Right cardiac atrium (tissue), 5 donors: ENCODE measurements around the gene LEMD3. TPM values are rescaled to one million over a fixed set of nuclear protein-coding genes. Genes with fewer than 3 reads are reported as not detected.
A peak's percentile ranks its signal among the peaks of the same experiment; 100 is the strongest.

Experiments
- ATAC-seq, 2 donors: fragments of 200-7000 bp; cut with Tn5 transposase; one replicate each; pipeline versions ENCODE4 v1.8.0 to v1.9.1; 2020; ENCODE audit warnings: moderate library complexity in 2 of 2, mild to moderate bottlenecking in 1 of 2
- DNase-seq, 3 donors: peaks; one replicate each; pipeline ENCODE4 v3.0.0-alpha.2; 2020
- H3K27ac ChIP-seq: one replicate; pipeline ENCODE4 v1.5.1; 2013; ENCODE audit warnings: mild to moderate bottlenecking, low read length, control low read depth, moderate library complexity
- H3K27me3 ChIP-seq: one replicate; pipeline ENCODE4 v1.6.1; 2013; ENCODE audit not compliant: control insufficient read depth, insufficient read depth
- H3K4me1 ChIP-seq: one replicate; pipeline ENCODE4 v1.6.1; 2013; ENCODE audit warnings: low read length; ENCODE audit not compliant: control insufficient read depth, insufficient read depth
- H3K4me3 ChIP-seq: one replicate; pipeline ENCODE4 v1.5.1; 2013; ENCODE audit warnings: low read length, control low read depth
- H3K9me3 ChIP-seq: one replicate; pipeline ENCODE4 v1.6.1; 2013; ENCODE audit warnings: low read length; ENCODE audit not compliant: control insufficient read depth
- WGBS: extraction: QIAGEN DNeasy Blood & Tissue Kit; methylation state at CpG from one replicate; pipeline ENCODE4 v1.1.7; 2013; 5-methylcytosine and 5-hydroxymethylcytosine counted together
- intact Hi-C, 4 donors: fragments of 100-400 bp; cut with DNase I; formaldehyde crosslinking; loops; one replicate each; pipeline versions ENCODE4 v1.11.0 to v1.14.0; 2022 to 2023
- polyA plus RNA-seq: library from polyadenylated mRNA; stranded (reverse); fragments of 200-250 nt; gene quantifications from one replicate; pipeline ENCODE4 v1.2.3, GENCODE V29; 2013
- total RNA-seq, 4 donors: library from RNA; stranded (reverse); fragmentation: NEBNext Ultra II Directional; extraction: Animal tissue kit (Norgen Biotek cat#: 25700); gene quantifications; one replicate each; pipeline ENCODE4 v1.2.1, GENCODE V29; 2021
- donor health status: healthy with polysubstance abuse.
- donor health status: DM: no; HTN: yes; CAD: no.
- donor health status: DM: no; HTN: no; CAD: no.
- donor health status: DM: no; HTN: yes; CAD: no; lungs with severe emphysema.
- donor health status: DM: yes; HTN: yes; CAD: no.

Gene LEMD3
- total and polyA plus RNA-seq, 5 donors = 6.0 to 18.4 (median 15.7) TPM

- ATAC-seq (no peak), DNase-seq (no peak)
- intact Hi-C loops = no loop called here
- Histone ChIP-seq H3K4me1 (no peaks in the 10 kb centered on the region), H3K4me3 (no peak overlapping the region), H3K27ac (no peak overlapping the region), H3K27me3 (no peaks in the 10 kb centered on the region), H3K9me3 (no peaks in the 10 kb centered on the region)
These were observed 90.1 kb downstream of the LEMD3 start for GRCh38 chr12:65259501-65259900.

- Histone ChIP-seq H3K27ac (no peak overlapping the region), H3K4me1 (no peaks in the 10 kb centered on the region), H3K4me3 (no peak overlapping the region), H3K27me3 (no peaks in the 10 kb centered on the region), H3K9me3 (no peaks in the 10 kb centered on the region)
- WGBS = 81% methylated on average over 4 of the region's 4 CpGs
- intact Hi-C loops = no loop called here
- no peak for DNase-seq
- no peak for ATAC-seq
These were observed 94.4 kb downstream of the LEMD3 start for GRCh38 chr12:65263777-65264176.

GRCh38 chr12:65266408-65266807 is 97.0 kb downstream of the LEMD3 start:
- Histone ChIP-seq H3K27me3 (no peaks in the 10 kb centered on the region), H3K9me3 (no peaks in the 10 kb centered on the region), H3K27ac (no peak overlapping the region), H3K4me1 (no peaks in the 10 kb centered on the region), H3K4me3 (no peak overlapping the region)
- DNase-seq (no peak), ATAC-seq (no peak)
- 75% methylated on average over 3 of the region's 3 CpGs for WGBS
- intact Hi-C loops = no loop called here

GRCh38 chr12:65269603-65270002 is 100.2 kb downstream of the LEMD3 start:
- intact Hi-C loops = no loop called here
- ATAC-seq = no peak
- no peak overlapping the region for H3K4me3 ChIP-seq
- WGBS = 44% methylated on average over 1 of the region's 1 CpG
- no peaks in the 10 kb centered on the region for H3K9me3 ChIP-seq
- H3K27ac ChIP-seq = no peak overlapping the region
- H3K27me3 ChIP-seq = no peaks in the 10 kb centered on the region
- H3K4me1 ChIP-seq = no peaks in the 10 kb centered on the region
- no peak for DNase-seq

GRCh38 chr12:65274602-65275272 is 105.4 kb downstream of the LEMD3 start:
- DNase-seq = no peak
- no peaks in the 10 kb centered on the region for H3K9me3 ChIP-seq
- 83% methylated on average over 7 of the region's 7 CpGs for WGBS
- intact Hi-C loops = no loop called here
- H3K4me3 ChIP-seq = no peak overlapping the region
- no peaks in the 10 kb centered on the region for H3K27me3 ChIP-seq
- no peaks in the 10 kb centered on the region for H3K4me1 ChIP-seq
- no peak overlapping the region for H3K27ac ChIP-seq
- no peak for ATAC-seq

GRCh38 chr12:65275627-65276026 is 106.2 kb downstream of the LEMD3 start:
- intact Hi-C loops = no loop called here
- no peaks in the 10 kb centered on the region for H3K4me1 ChIP-seq
- ATAC-seq (no peak), DNase-seq (no peak)
- H3K27ac ChIP-seq = no peak overlapping the region
- no peak overlapping the region for H3K4me3 ChIP-seq
- WGBS = 88% methylated on average over 3 of the region's 3 CpGs
- H3K9me3 ChIP-seq = no peaks in the 10 kb centered on the region
- H3K27me3 ChIP-seq = no peaks in the 10 kb centered on the region

- 69% methylated on average over 3 of the region's 3 CpGs for WGBS
- Histone ChIP-seq H3K4me1 (no peaks in the 10 kb centered on the region), H3K27me3 (no peaks in the 10 kb centered on the region), H3K4me3 (no peak overlapping the region), H3K9me3 (no peaks in the 10 kb centered on the region), H3K27ac (no peak overlapping the region)
- no peak for DNase-seq
- intact Hi-C loops = no loop called here
- no peak for ATAC-seq
These were observed 107.6 kb downstream of the LEMD3 start for GRCh38 chr12:65276916-65277530.

- ATAC-seq = peak in 1 of 2 donors; percentile 1
- Histone ChIP-seq H3K4me3 (peak overlapping the region; percentile 70), H3K27me3 (no peaks in the 10 kb centered on the region), H3K27ac (peak overlapping the region; percentile 13), H3K4me1 (no peaks in the 10 kb centered on the region), H3K9me3 (no peaks in the 10 kb centered on the region)
- 15% methylated on average over 23 of the region's 23 CpGs for WGBS
- no peak for DNase-seq
- intact Hi-C loops = no loop called here
These were observed 108.7 kb downstream of the LEMD3 start for GRCh38 chr12:65277994-65278575.

GRCh38 chr12:65278576-65279368 is 109.4 kb downstream of the LEMD3 start, which contains the start of gene MSRB3:
MSRB3 (plus strand) TSS chr12:65278683; CDS start chr12:65308580, 29,897 bp downstream.
- Histone ChIP-seq H3K4me1 (no peaks in the 10 kb centered on the region), H3K4me3 (peak within 1 kb of the TSS; percentile 70)
- intact Hi-C loops = no loop called here

GRCh38 chr12:65279369-65280112 is 110.2 kb downstream of the LEMD3 start:
- Histone ChIP-seq H3K9me3 (no peaks in the 10 kb centered on the region), H3K27ac (peak overlapping the region; percentile 72), H3K4me1 (no peaks in the 10 kb centered on the region), H3K4me3 (peak overlapping the region; percentile 70), H3K27me3 (no peaks in the 10 kb centered on the region)
- intact Hi-C loops = no loop called here
- 7% methylated on average over 23 of the region's 23 CpGs for WGBS
- peak in 1 of 3 donors; percentile 79 for DNase-seq
- peak in 1 of 2 donors; percentile 88 for ATAC-seq

More at GRCh38 chr12:65278576-65279368, 109.4 kb downstream of the LEMD3 start, which contains the start of gene MSRB3:
- ATAC-seq = peak; percentile 96 to 97
- WGBS = under 1% methylated on average over 85 of the region's 85 CpGs
- Histone ChIP-seq H3K9me3 (no peaks in the 10 kb centered on the region), H3K27ac (peak within 1 kb of the TSS; percentile 72), H3K27me3 (no peaks in the 10 kb centered on the region)
- DNase-seq = peak; percentile 81 to 93 (median 92)
